Measurements from ENCODE around the gene REEP2. TPM values are rescaled to one million over a fixed set of nuclear protein-coding genes. Genes with fewer than 3 reads are reported as not detected.

REEP2 gene
- polyA plus RNA-seq, 1 donor from 2014 or later: 146 TPM

- no peaks in the 10 kb centered on the region for H3F3A ChIP-seq (ENCODE audit: insufficient read depth, low read length, poor library complexity, severe bottlenecking)
- H3K4me2 ChIP-seq (ENCODE audit: low read length): no peak overlapping the region
- no peak overlapping the region for H2AFZ ChIP-seq (ENCODE audit: low read depth, low read length)
- H3K9ac ChIP-seq (ENCODE audit: low read length): no peak overlapping the region
- no peaks in the 10 kb centered on the region for H3K9me3 ChIP-seq (ENCODE audit: low read length)
- no peaks in the 10 kb centered on the region for H3K9me2 ChIP-seq (ENCODE audit: insufficient read depth, low read length)
- no peaks in the 10 kb centered on the region for H3K36me3 ChIP-seq (ENCODE audit: insufficient read depth, low read length)
- H3K27ac ChIP-seq (ENCODE audit: low read length): no peak overlapping the region
- no peaks in the 10 kb centered on the region for H3K79me2 ChIP-seq (replicated peaks; ENCODE audit: insufficient read depth, low read length)
- no peaks in the 10 kb centered on the region for H4K20me1 ChIP-seq (ENCODE audit: insufficient read depth)
- H3K27me3 ChIP-seq (ENCODE audit: insufficient read depth, low read depth, low read length): no peaks in the 10 kb centered on the region
- no peak overlapping the region for H3K4me3 ChIP-seq (ENCODE audit: low read length)
- no peak for TF ChIP-seq REST (IDR thresholded peaks at IDR 0.05; ENCODE audit: borderline replicate concordance)
- TF ChIP-seq EZH2 (IDR thresholded peaks at IDR 0.05; ENCODE audit: borderline replicate concordance, insufficient read depth, low read length, poor library complexity, severe bottlenecking): no peak
- no peak for TF ChIP-seq SMC3 (conservative IDR thresholded peaks at IDR 0.05; ENCODE audit: poor library complexity)
- no peak for TF ChIP-seq MXI1 (conservative IDR thresholded peaks at IDR 0.05; ENCODE audit: poor library complexity, severe bottlenecking)
- TF ChIP-seq RAD21 (conservative IDR thresholded peaks at IDR 0.05): no peak
- no peak for TF ChIP-seq POLR2AphosphoS5 (IDR thresholded peaks at IDR 0.05)
- no peak for TF ChIP-seq TAF1 (IDR thresholded peaks at IDR 0.05; ENCODE audit: low read depth)
- TF ChIP-seq CTCF (IDR thresholded peaks at IDR 0.05; ENCODE audit: poor library complexity, severe bottlenecking): no peak
- no peak for TF ChIP-seq EP300 (conservative IDR thresholded peaks at IDR 0.05; ENCODE audit: poor library complexity, severe bottlenecking)
These were observed 21.3 kb downstream of the REEP2 start for GRCh38 chr5:138460032-138460693.

- Histone ChIP-seq H3K9ac (ENCODE audit: low read length) (no peak overlapping the region), H3F3A (ENCODE audit: insufficient read depth, low read length, poor library complexity, severe bottlenecking) (no peaks in the 10 kb centered on the region), H4K20me1 (ENCODE audit: insufficient read depth) (peaks cover 4% of the 10 kb centered on the region), H3K27ac (ENCODE audit: low read length) (no peak overlapping the region), H3K79me2 (replicated peaks; ENCODE audit: insufficient read depth, low read length) (no peaks in the 10 kb centered on the region), H3K27me3 (ENCODE audit: insufficient read depth, low read depth, low read length) (peaks cover 9% of the 10 kb centered on the region), H3K4me3 (ENCODE audit: low read length) (no peak overlapping the region), H3K4me2 (ENCODE audit: low read length) (no peak overlapping the region), H3K36me3 (ENCODE audit: insufficient read depth, low read length) (no peaks in the 10 kb centered on the region), H3K9me2 (ENCODE audit: insufficient read depth, low read length) (no peaks in the 10 kb centered on the region), H3K9me3 (ENCODE audit: low read length) (no peaks in the 10 kb centered on the region), H2AFZ (ENCODE audit: low read depth, low read length) (no peak overlapping the region)
- TF ChIP-seq RAD21 (conservative IDR thresholded peaks at IDR 0.05) (no peak), EP300 (conservative IDR thresholded peaks at IDR 0.05; ENCODE audit: poor library complexity, severe bottlenecking) (no peak), CTCF (IDR thresholded peaks at IDR 0.05; ENCODE audit: poor library complexity, severe bottlenecking) (no peak), SMC3 (conservative IDR thresholded peaks at IDR 0.05; ENCODE audit: poor library complexity) (no peak), POLR2AphosphoS5 (IDR thresholded peaks at IDR 0.05) (no peak), MXI1 (conservative IDR thresholded peaks at IDR 0.05; ENCODE audit: poor library complexity, severe bottlenecking) (no peak), TAF1 (IDR thresholded peaks at IDR 0.05; ENCODE audit: low read depth) (no peak), REST (IDR thresholded peaks at IDR 0.05; ENCODE audit: borderline replicate concordance) (no peak), EZH2 (IDR thresholded peaks at IDR 0.05; ENCODE audit: borderline replicate concordance, insufficient read depth, low read length, poor library complexity, severe bottlenecking) (no peak)
These were observed 22.7 kb downstream of the REEP2 start for GRCh38 chr5:138461343-138462125.

Measured in neural cell (in vitro differentiated cells).